Progenitor cell of endocrine pancreas (in vitro differentiated cells): ENCODE measurements around the gene FNDC3A. TPM values are rescaled to one million over a fixed set of nuclear protein-coding genes. Genes with fewer than 3 reads are reported as not detected.

Experiments
- DNase-seq: peaks from one replicate; pipeline ENCODE4 v3.0.0; 2021; ENCODE audit warnings: low spot score; ENCODE audit not compliant: unreplicated experiment
- H3K27ac Mint-ChIP-seq: 2 replicates; pipeline ENCODE4 v1.8.0; 2021; ENCODE audit warnings: mild to moderate bottlenecking, moderate library complexity, mixed read lengths
- H3K27me3 Mint-ChIP-seq: 2 replicates; pipeline ENCODE4 v1.8.0; 2021; ENCODE audit warnings: mixed read lengths
- H3K36me3 Mint-ChIP-seq: 2 replicates; pipeline ENCODE4 v1.8.0; 2022; ENCODE audit warnings: mixed read lengths; ENCODE audit not compliant: insufficient read depth
- H3K4me1 Mint-ChIP-seq: 2 replicates; pipeline ENCODE4 v1.8.0; 2021; ENCODE audit warnings: low read depth, mixed read lengths
- H3K4me3 Mint-ChIP-seq: 2 replicates; pipeline ENCODE4 v1.8.0; 2021; ENCODE audit warnings: low read depth, mild to moderate bottlenecking, moderate library complexity, mixed read lengths
- H3K9me3 Mint-ChIP-seq: 2 replicates; pipeline ENCODE4 v1.8.0; 2021; ENCODE audit warnings: low read depth, mixed read lengths
- total RNA-seq: library from RNA; stranded (reverse); gene quantifications from 2 replicates; pipeline ENCODE4 v1.2.1, GENCODE V29; 2021
- TF ChIP-seq, protein P1 (sequence below): fragments of 200-600 bp; sonication (generic); IDR thresholded peaks from one replicate; pipeline ENCODE4 v1.5.0; 2021; ENCODE audit warnings: antibody characterized with exemption, mild to moderate bottlenecking; ENCODE audit not compliant: unreplicated experiment

The FNDC3A gene
- total RNA-seq, 1 donor from 2014 or later, result 116 TPM

DNA sequence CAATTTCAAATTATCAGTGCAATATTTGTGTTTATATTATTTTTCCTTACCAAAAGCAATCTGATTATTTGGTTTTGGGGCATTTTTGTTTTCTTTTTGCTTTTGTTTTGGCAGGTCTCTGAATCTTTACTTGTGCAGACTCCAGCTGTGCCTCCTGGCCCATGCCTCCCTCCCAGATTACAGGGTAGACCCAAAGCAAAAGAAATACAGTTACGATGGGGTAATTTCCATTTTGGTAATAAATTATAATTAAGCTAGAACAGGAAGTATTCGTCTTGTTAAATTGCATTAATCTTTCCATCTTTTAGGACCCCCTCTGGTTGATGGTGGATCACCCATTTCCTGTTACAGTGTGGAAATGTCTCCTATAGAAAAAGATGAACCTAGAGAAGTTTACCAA, 215.2 kb downstream of the FNDC3A start:
- H3K27ac Mint-ChIP-seq, result no peak overlapping the region
- peaks cover 41% of the 10 kb centered on the region for H3K36me3 Mint-ChIP-seq
- no peak overlapping the region for H3K4me3 Mint-ChIP-seq
- TF ChIP-seq, protein P1, sequence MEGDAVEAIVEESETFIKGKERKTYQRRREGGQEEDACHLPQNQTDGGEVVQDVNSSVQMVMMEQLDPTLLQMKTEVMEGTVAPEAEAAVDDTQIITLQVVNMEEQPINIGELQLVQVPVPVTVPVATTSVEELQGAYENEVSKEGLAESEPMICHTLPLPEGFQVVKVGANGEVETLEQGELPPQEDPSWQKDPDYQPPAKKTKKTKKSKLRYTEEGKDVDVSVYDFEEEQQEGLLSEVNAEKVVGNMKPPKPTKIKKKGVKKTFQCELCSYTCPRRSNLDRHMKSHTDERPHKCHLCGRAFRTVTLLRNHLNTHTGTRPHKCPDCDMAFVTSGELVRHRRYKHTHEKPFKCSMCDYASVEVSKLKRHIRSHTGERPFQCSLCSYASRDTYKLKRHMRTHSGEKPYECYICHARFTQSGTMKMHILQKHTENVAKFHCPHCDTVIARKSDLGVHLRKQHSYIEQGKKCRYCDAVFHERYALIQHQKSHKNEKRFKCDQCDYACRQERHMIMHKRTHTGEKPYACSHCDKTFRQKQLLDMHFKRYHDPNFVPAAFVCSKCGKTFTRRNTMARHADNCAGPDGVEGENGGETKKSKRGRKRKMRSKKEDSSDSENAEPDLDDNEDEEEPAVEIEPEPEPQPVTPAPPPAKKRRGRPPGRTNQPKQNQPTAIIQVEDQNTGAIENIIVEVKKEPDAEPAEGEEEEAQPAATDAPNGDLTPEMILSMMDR, result no peak
- H3K4me1 Mint-ChIP-seq, result peaks cover 5% of the 10 kb centered on the region
- no peaks in the 10 kb centered on the region for H3K27me3 Mint-ChIP-seq
- DNase-seq, result no peak
- no peaks in the 10 kb centered on the region for H3K9me3 Mint-ChIP-seq

- no peak for DNase-seq
- Mint-ChIP-seq H3K4me1 (no peaks in the 10 kb centered on the region), H3K36me3 (peaks cover 36% of the 10 kb centered on the region), H3K27ac (no peak overlapping the region), H3K4me3 (no peak overlapping the region), H3K9me3 (no peaks in the 10 kb centered on the region), H3K27me3 (no peaks in the 10 kb centered on the region)
- TF ChIP-seq, protein P1, result no peak
Measured at GRCh38 chr13:49206641-49207040, 230.9 kb downstream of the FNDC3A start.

DNA sequence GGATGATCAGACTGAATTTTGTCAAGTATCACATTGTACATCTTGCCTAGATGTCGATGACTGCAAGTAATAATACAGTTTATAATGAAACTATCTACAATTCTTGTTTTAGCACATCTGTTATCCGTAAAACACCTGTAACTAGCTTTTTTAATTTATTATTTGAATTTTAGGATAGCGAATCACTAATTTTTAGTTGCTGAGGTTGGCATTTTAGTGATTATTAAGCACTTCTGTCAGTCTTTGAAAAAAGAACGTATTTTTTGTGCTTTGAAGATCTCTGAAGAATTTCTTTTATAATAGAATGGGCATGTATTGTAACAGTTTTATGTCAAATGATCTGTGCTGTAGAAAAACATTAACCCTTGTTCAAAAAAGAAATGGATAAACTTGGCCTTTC, 232.9 kb downstream of the FNDC3A start:
- H3K27me3 Mint-ChIP-seq, result no peaks in the 10 kb centered on the region
- TF ChIP-seq, protein P1, result no peak
- no peak for DNase-seq
- peaks cover 40% of the 10 kb centered on the region for H3K36me3 Mint-ChIP-seq
- no peaks in the 10 kb centered on the region for H3K9me3 Mint-ChIP-seq
- H3K4me1 Mint-ChIP-seq, result no peaks in the 10 kb centered on the region
- H3K27ac Mint-ChIP-seq, result no peak overlapping the region
- H3K4me3 Mint-ChIP-seq, result no peak overlapping the region

- H3K27me3 Mint-ChIP-seq, result no peaks in the 10 kb centered on the region
- no peaks in the 10 kb centered on the region for H3K9me3 Mint-ChIP-seq
- no peak overlapping the region for H3K27ac Mint-ChIP-seq
- peaks cover 3% of the 10 kb centered on the region for H3K4me1 Mint-ChIP-seq
- H3K4me3 Mint-ChIP-seq, result no peak overlapping the region
- TF ChIP-seq, protein P1, result no peak
- no peak for DNase-seq
- H3K36me3 Mint-ChIP-seq, result peaks cover 31% of the 10 kb centered on the region
Measured at GRCh38 chr13:49210114-49210513, 234.4 kb downstream of the FNDC3A start.

DNA sequence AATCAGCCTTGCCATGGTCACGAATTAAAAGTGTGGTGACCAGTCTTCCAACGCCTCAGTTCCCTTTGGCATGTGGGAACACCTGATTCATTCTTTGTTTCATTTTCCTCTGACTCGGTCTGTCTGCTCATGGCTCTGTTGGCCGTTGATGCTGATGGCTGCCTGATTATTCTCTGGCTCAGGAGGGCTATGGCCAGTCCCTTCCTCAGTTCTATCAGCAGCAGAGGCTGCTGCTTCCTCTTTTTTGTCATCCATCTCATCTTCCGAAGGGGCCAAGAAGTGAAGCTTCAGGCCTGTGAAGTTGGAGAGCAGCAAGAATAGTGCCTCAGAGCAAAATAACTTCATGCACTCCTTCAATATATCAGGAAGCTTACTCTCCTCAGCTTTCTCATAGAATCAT, 235.0 kb downstream of the FNDC3A start:
- peaks cover 29% of the 10 kb centered on the region for H3K36me3 Mint-ChIP-seq
- H3K4me1 Mint-ChIP-seq, result peaks cover 3% of the 10 kb centered on the region
- TF ChIP-seq, protein P1, result no peak
- DNase-seq, result no peak
- no peak overlapping the region for H3K4me3 Mint-ChIP-seq
- no peaks in the 10 kb centered on the region for H3K27me3 Mint-ChIP-seq
- peak overlapping the region; percentile 34 for H3K27ac Mint-ChIP-seq
- H3K9me3 Mint-ChIP-seq, result no peaks in the 10 kb centered on the region
